Mucosa of stomach (tissue), 1 donor: ENCODE measurements around the gene SLC16A3.

Source experiments
- H3K27me3 ChIP-seq: one replicate; pipeline ENCODE4 v1.7.0; 2013; ENCODE audit warnings: mild to moderate bottlenecking, low read length; ENCODE audit not compliant: control insufficient read depth, insufficient read depth
- H3K36me3 ChIP-seq: one replicate; pipeline ENCODE4 v1.7.0; 2013; ENCODE audit warnings: low read length; ENCODE audit not compliant: control insufficient read depth, insufficient read depth
- H3K4me1 ChIP-seq: one replicate; pipeline ENCODE4 v1.7.0; 2013; ENCODE audit warnings: mild to moderate bottlenecking, low read length; ENCODE audit not compliant: control insufficient read depth, insufficient read depth
- H3K4me3 ChIP-seq: one replicate; pipeline ENCODE4 v1.7.0; 2013; ENCODE audit warnings: low read length
- H3K9ac ChIP-seq: one replicate; pipeline ENCODE4 v1.7.0; 2013; ENCODE audit warnings: mild to moderate bottlenecking, low read length, moderate library complexity
- H3K9me3 ChIP-seq: one replicate; pipeline ENCODE4 v1.7.0; 2013; ENCODE audit warnings: mild to moderate bottlenecking, low read length, moderate library complexity; ENCODE audit not compliant: control insufficient read depth
- donor health status: Pancreatic carcinoma.

Gene SLC16A3

GRCh38 chr17:82219753-82220709, 8.8 kb upstream of the SLC16A3 start:
- Histone ChIP-seq H3K9me3 (no peaks in the 10 kb centered on the region), H3K27me3 (no peaks in the 10 kb centered on the region), H3K36me3 (no peaks in the 10 kb centered on the region), H3K4me3 (no peak overlapping the region), H3K9ac (no peak overlapping the region), H3K4me1 (peaks cover 25% of the 10 kb centered on the region)

- no peak overlapping the region for H3K9ac ChIP-seq
- no peaks in the 10 kb centered on the region for H3K27me3 ChIP-seq
- no peaks in the 10 kb centered on the region for H3K36me3 ChIP-seq
Measured at GRCh38 chr17:82221341-82221902, 7.4 kb upstream of the SLC16A3 start.

GRCh38 chr17:82222816-82223215, 6.0 kb upstream of the SLC16A3 start:
- H3K4me3 ChIP-seq: no peak overlapping the region
- H3K9me3 ChIP-seq: no peaks in the 10 kb centered on the region
- no peaks in the 10 kb centered on the region for H3K36me3 ChIP-seq
- no peaks in the 10 kb centered on the region for H3K27me3 ChIP-seq
- H3K9ac ChIP-seq: no peak overlapping the region
- H3K4me1 ChIP-seq: peaks cover 2% of the 10 kb centered on the region

More at GRCh38 chr17:82221341-82221902, 7.4 kb upstream of the SLC16A3 start:
- Histone ChIP-seq H3K4me3 (no peak overlapping the region), H3K4me1 (peaks cover 16% of the 10 kb centered on the region), H3K9me3 (no peaks in the 10 kb centered on the region)

- Histone ChIP-seq H3K27me3 (no peaks in the 10 kb centered on the region), H3K4me1 (peaks cover 3% of the 10 kb centered on the region), H3K9ac (no peak overlapping the region), H3K36me3 (no peaks in the 10 kb centered on the region), H3K9me3 (no peaks in the 10 kb centered on the region), H3K4me3 (no peak overlapping the region)
Measured at GRCh38 chr17:82223517-82223916, 5.3 kb upstream of the SLC16A3 start.

DNA sequence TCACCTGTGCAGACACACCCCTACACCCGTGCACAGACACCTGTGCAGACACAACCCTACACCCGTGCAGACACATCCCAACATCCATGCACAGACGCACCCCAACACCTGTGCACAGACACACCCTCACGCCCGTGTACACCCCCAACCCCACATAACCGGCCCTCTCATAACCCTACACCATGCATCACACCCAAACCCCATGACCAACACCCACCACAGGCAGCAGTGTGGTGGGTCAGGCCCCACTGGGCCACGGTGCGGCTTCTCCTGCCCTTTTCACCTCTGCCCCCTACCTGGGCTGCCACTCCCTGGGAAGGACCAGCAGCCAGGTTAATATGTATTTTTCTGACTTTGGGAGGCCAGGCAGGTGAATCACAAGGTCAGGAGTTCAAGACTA, 4.2 kb upstream of the SLC16A3 start:
- H3K4me1 ChIP-seq: peaks cover 8% of the 10 kb centered on the region
- no peaks in the 10 kb centered on the region for H3K36me3 ChIP-seq
- H3K27me3 ChIP-seq: no peaks in the 10 kb centered on the region
- no peak overlapping the region for H3K9ac ChIP-seq
- H3K4me3 ChIP-seq: no peak overlapping the region
- no peaks in the 10 kb centered on the region for H3K9me3 ChIP-seq

- no peak overlapping the region for H3K9ac ChIP-seq
- no peaks in the 10 kb centered on the region for H3K36me3 ChIP-seq
- H3K9me3 ChIP-seq: no peaks in the 10 kb centered on the region
- H3K4me3 ChIP-seq: no peak overlapping the region
- peaks cover 17% of the 10 kb centered on the region for H3K4me1 ChIP-seq
- H3K27me3 ChIP-seq: no peaks in the 10 kb centered on the region
Measured at GRCh38 chr17:82225368-82226029, 3.3 kb upstream of the SLC16A3 start.

GRCh38 chr17:82226146-82226808, 2.6 kb upstream of the SLC16A3 start:
- Histone ChIP-seq H3K9me3 (no peaks in the 10 kb centered on the region), H3K36me3 (no peaks in the 10 kb centered on the region), H3K4me1 (peaks cover 21% of the 10 kb centered on the region), H3K9ac (no peak overlapping the region), H3K4me3 (no peak overlapping the region), H3K27me3 (no peaks in the 10 kb centered on the region)

DNA sequence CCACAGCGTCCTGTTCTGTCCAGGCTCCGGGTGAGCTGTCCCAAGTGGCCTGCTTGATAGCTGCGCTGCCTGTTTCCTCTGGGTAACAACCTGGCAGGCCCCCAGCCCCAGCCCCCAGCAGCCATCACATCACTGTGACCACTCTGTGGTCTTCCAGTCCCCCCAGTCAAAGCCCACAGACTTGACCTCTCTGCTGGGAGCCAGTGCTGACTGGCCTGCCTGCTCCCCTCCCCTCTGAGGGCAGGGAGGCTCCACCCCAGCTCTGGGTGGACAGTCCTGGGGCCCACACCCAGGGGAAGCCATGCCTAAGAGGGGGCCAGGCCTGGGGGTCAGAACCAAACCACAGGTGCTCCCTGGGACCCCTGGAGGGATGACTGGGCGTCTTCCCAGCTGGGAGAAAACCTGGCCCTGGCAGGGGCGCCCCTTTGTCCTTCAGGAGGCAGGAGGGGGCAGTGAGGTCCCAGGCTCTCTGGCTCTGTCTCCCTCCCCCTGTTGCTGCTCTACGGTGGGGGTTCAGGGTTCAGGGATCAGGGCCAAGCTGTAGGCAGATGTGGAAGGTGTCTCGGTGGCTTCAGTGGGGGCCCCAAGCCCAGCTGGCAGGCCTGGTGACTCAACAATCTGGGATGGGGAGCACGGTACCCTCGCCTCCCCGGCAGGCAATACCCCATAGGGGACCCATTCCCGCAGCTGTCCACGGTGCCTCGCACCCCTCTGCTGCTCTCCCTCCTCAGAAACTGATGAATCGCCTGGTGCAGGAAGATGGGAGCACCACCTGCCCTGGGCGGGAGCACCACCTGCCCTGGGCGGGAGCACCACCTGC, 1.8 kb upstream of the SLC16A3 start:
- H3K36me3 ChIP-seq: no peaks in the 10 kb centered on the region
- no peak overlapping the region for H3K9ac ChIP-seq

GRCh38 chr17:82227629-82228277, 1.1 kb upstream of the SLC16A3 start:
- Histone ChIP-seq H3K9ac (peak overlapping the region; percentile 76), H3K27me3 (no peaks in the 10 kb centered on the region), H3K36me3 (no peaks in the 10 kb centered on the region), H3K9me3 (no peaks in the 10 kb centered on the region), H3K4me1 (peaks cover 32% of the 10 kb centered on the region), H3K4me3 (no peak overlapping the region)

More for the DNA sequence above, 1.8 kb upstream of the SLC16A3 start:
- no peak overlapping the region for H3K4me3 ChIP-seq
- H3K27me3 ChIP-seq: no peaks in the 10 kb centered on the region
- H3K4me1 ChIP-seq: peaks cover 29% of the 10 kb centered on the region
- no peaks in the 10 kb centered on the region for H3K9me3 ChIP-seq

DNA sequence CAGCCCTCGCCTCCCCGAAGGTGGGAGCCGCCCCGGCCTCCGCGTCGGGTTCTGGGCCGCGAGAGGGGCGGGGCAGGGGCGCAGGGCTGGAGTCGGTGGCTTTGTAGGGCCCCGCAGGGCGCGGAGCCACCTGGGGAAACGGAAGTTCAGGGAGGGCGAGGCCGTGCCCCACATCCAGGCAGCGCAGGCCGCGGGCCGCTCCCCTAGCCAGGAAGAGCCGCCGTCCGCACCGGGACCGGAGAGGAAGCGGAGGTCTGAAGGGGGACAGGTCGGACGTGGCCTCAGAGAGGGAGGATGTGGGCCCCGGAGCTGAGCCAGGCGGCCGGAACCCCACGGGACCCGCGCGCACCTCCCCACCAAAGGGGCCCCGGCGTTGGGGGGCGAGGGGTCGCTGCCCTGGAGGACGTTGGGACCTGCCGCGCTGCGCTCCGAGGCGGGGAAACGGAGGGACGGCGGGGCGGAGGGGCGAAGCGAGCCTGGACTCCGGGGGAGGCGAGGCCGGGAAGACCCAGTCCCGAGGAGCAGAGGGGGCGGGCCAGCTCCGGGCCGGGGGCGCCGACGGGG, 482 bp upstream of the SLC16A3 start:
- Histone ChIP-seq H3K4me3 (no peak overlapping the region), H3K9me3 (no peaks in the 10 kb centered on the region), H3K9ac (peak overlapping the region; percentile 76), H3K36me3 (no peaks in the 10 kb centered on the region), H3K27me3 (no peaks in the 10 kb centered on the region), H3K4me1 (peaks cover 32% of the 10 kb centered on the region)
